GM19324 (cell line): ENCODE data around the gene BAZ1B.
"Not testable (repeated sequence)": the region's sequence is repeated elsewhere in the genome, so short reads cannot be mapped to it uniquely, and the experiment has no call there.

Experiments used
- ATAC-seq: cut with Tn5 transposase; IDR thresholded peaks from one replicate; pipeline ENCODE4 v1.9.1; 2021; ENCODE audit warnings: mild to moderate bottlenecking, moderate library complexity; ENCODE audit not compliant: unreplicated experiment, low FRiP score

Gene BAZ1B

DNA sequence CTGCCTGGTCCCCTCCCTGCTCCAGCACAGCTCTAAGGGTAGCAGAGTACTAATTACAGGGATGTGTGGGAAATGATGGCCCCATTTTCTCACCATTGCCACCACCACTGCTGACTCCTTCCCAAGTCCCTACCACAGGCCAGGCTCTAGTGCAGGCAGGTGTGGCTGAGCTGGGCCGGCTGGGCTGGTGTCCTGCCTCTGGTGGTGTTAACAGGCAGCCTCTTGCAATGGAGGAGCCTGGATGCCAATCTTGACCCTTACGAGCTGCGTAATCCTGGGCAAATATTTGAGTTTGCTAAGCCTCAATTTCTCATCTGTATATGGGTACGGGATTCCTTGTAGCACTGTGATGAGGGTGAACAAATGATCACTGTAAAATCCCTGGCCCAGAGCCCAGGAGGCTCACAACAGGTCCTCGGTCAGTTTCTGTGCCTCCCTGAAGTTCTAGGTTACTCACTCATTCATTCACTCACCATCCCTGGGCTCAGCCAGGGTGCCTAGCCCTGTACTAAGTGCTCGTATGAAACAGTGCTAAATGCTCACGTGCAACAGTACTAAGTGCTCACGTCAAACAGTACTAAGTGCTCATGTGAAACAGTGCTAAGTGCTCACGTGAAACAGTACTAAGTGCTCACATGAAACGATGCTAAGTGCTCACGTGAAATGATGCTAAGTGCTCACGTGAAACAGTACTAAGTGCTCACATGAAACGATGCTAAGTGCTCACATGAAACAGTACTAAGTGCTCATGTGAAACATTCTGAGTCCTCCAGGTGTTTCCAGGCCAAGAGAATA, 90.9 kb downstream of the BAZ1B start:
- ATAC-seq = no peak

DNA sequence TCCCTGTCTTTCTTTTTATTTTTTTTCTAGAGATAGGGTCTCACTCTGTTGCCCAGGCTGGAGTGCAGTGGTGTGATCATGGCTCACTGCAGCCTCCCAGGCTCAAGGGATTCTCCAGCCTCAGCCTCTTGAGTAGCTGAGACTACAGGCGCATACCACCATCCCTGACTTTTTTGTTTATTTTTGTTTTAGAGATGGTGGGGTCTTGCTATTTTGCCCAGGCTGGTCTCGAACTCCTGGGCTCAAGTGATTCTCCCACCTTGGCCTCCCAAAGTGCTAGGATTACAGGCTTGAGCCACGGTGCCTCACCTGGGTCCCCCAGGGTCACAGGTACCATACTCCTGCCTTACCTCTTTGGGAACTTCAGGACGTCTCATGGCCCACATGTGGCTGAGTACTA, 91.6 kb downstream of the BAZ1B start:
- not testable (repeated sequence) for ATAC-seq

DNA sequence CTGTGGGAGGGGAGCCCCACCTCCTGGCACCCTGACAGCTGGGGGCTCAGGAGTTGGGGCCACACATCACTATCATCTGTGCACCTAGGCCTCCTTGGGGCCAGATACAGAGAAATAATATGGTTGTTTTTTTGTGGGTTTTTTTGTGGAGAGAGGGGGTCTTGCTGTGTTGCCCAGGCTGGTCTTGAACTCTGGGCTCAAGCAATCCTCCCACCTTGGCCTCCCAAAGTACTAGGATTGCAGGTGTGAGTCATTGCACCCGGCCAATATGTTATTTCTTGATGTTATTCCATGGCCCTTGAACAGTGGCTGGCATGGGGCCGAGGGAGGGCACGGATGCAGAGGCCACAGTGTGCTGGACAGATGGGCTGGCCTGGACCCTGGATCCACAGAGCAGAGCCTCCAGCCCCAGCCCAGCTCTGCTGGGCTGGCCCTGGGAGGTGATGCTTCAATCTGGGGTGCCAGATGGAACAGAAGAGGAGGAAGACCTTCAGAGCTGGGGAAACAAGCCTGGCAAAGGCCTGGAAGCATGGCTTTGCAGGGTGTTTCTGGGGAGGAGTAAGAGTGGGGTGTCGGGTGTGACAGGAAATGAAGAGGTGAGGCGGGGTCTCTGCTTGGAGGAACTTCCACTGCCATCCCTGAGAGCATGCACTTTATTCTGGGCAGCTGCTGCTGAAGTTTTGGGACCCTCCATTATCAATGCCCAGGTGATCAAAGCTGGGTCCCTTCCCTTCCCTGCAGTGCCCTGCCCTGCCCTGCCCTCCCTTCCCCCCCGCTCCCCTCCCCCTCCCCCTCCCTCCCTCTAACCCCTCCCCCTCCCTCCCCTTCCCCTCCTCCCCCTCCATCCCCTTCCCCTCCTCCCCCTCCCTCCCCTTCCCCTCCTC, 92.2 kb downstream of the BAZ1B start:
- ATAC-seq = no peak

DNA sequence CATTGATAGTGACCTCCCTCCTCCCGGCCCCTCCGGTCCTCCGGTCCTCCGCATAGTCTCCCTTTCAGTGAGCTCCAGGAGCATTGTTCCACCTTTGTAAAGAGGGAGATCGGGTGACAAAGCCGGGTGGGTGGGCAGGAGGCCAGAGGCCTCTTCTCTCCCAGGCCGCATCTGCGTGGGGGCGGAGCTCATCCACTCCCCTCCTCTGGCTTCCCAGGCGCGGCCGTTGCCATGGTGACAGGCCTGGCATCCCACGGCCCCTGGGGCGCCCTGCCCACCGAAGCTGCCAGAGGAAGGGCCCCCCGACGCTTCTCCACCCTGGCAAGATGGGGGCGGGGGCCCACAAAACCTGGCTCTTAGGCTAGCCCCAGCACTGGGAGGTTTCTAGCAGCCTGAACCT, 92.9 kb downstream of the BAZ1B start:
- no peak for ATAC-seq

DNA sequence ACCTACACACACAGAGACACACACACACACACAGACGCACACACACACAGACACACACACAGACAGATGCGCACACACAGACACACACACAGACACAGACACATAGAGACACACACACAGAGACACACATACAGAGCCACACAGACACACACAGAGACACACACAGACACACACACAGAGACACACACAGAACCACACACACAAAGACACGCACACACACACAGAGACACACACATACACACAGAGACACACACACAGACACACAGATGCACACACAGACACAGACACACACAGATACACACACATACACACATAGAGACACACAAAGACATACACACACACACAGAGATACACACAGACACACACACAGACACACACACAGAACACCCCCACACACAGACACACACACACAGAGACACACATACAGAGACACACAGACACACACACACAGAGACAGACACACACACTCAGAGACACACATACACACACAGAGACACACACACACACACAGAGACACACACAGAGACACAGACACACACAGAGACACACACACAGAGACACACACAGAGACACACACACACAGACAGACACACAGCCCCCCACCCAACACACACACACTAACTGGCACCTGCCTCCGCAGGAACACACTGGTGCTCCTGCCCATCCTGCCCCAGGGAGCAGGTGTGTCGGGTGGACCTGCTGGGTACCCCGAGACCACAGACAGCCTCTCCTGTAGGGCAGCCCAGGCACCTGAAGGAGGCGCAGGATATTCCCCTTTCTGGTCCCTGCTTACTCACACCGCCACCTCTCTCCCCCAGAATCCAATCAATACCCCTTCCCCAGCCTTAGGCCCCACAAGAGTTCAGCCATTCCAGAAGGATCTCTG, 93.9 kb downstream of the BAZ1B start:
- ATAC-seq = no peak

DNA sequence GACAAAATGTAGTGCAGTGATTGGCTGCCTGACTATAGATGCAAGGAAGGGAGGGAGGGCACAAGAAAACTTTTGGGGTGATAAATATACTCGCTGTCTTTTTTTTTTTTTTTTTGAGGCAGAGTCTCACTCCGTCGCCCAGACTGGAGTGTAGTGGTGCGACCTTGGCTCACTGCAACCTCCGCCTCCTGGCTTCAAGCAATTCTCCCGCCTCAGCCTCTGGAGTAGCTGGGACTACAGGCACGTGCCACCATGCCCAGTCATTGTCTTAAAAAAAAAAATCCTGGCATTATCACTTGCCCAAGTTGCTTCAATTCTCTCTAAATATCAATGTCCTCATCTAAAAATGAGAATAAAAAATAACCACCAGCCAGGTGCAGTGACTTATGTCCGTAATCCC, 96.1 kb downstream of the BAZ1B start:
- ATAC-seq = no peak

DNA sequence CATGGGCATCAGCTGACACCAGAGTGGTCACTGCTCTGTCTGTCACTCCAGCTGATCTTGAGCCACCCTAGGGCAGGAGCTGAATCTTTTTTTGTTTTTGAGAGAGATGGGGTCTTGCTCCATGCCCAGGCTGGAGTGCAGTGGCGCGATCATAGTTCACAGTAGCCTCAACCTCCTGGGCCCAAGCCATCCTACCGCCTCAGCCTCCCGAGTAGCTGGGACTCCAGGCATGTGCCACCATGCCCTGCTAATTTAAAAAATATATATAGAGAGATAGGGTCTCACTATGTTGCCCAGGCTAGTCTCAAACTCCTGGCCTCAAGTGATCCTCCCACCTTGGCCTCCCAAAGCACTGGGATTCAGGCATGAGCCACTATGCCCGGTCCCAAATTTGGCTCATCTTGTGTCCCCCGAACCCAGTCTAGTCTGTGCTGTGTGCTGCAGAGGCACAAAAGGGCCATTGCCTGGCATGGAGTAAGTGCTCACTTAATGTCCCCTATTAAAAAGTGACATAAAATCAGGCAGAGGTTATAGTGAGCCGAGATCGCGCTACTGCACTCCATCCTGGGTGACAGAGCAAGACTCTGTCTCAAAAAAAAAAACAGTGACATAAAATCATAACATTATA, 96.6 kb downstream of the BAZ1B start:
- no peak for ATAC-seq

DNA sequence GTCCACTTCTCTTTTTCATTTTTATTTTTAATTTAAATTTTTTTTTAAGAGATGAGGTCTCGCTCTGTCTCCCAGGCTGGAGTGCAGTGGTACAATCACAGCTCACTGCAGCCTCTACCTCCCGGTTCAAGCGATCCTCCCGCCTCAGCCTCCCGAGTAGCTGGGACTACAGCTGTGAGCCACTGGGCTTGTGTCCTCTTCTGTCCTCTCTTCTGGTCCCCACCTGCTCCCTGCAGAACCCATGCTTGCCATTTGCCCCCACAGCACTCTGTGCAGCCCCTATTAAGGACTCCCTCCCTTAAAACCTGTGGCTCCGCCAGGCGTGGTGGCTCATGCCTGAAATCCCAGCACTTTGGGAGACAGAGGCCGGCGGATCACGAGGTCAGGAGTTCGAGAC, 97.6 kb downstream of the BAZ1B start:
- ATAC-seq = no peak

DNA sequence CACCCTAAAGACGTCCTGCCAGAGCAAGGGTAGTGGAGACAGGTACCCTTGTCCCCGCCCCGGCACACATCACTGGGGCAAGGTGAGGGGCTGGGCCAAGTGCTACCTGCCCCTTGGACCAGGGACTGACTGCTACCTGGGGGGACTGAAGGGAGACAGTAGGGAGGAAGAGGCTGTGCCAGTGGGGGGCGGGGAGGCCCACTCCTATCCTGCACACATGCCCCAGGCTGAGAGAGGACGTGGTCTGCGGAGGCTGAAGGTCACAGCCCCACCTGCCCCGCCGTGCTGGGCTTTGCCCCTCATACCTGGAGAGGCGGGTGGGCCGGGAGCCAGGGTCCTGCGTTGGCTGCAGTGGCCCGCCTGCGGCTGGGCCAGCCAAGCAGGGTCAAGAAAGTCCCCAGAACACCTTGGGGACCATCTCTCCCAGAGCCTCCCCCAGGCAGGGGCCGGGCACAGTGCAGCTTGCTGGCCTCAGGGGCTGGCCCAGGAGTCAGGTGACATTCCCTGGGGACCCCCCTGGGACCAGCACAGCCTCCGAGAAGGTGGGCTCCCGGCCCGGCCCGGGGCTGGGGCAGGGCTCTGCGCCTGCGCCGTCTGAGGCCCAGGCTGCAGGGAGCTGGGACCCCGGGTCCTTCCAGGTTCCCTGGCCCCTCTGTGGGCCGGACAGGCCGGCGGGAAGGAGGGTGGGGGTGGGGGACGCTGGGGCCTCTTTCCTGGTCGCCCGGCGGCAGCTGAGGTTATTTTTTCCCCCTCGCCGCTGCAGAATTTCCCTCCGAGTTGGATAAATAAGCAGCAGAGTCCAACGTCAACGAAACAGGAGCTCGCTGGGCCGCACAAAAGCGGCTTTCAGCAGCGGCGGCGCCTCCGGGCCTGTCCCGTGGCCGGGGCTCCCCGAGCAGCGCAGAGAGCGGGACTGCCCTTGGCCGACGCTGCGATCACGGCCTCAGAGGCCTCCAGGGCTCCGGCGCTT, 98.3 kb downstream of the BAZ1B start:
- no peak for ATAC-seq

DNA sequence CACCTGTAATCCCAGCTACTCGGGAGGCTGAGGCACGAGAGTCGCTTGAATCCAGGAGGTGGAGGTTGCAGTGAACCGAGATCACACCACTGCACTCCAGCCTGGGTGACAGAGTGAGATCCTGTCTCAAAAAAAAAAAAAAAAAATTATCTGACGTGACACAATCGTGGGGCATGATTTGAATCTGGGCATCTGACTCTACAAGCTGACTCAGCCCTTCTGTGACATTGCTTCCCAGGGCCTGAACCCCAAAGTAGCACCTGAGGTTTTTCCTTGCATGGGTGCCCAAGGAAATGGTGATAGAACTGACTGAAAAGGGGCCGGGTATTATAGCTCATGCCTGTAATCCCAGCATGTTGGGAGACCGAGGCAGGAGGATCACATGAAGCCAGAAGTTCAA, 101.5 kb downstream of the BAZ1B start:
- ATAC-seq = not testable (repeated sequence)

DNA sequence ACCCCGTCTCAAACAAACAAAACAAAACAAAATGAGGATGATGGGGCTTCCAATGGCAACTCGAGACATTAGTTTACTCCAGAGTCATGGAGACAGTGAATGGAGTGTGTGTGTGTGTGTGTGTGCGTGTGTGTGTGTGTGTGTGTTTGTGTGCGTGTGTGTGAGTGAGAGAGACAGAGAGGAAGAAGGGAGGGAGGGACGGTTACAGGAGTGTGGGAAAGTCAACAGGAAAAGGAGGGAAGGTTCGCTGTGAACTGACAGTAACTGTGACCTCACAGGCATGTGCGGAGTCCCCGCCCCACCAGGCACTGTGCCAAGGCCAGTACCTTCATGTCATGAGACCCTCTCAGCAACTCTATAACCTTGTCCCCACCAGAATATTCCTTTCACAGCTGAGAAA, 102.1 kb downstream of the BAZ1B start:
- ATAC-seq = not testable (repeated sequence)

DNA sequence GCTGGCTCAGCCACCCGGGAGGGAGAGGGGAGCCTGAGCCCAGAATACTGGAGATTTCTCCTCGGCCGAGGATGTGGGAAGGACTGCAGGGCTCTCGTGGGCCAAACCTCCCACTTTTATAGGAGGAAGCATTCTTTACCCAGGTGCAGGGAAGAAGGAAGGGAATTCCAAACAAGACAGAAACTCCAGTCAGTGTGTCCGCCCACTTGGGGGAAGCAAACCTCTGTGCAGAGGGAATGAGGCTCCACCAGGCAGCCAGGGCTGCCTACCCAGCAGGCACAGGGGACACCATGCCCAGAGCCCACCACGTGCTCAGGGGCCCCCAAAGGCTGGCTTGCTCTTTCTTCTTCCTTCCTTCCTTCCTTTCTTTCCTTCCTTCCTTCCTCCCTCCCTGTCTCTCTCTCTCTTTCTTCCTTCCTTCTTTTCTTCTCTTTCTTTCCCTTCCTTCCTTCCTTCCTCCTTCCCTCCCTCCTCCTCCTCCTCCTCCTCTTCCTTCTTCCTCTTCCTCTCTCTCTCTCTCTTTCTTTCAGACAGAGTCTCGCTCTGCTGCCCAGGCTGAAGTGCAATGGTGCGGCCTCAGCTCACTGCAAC, 103.9 kb downstream of the BAZ1B start:
- no peak for ATAC-seq

DNA sequence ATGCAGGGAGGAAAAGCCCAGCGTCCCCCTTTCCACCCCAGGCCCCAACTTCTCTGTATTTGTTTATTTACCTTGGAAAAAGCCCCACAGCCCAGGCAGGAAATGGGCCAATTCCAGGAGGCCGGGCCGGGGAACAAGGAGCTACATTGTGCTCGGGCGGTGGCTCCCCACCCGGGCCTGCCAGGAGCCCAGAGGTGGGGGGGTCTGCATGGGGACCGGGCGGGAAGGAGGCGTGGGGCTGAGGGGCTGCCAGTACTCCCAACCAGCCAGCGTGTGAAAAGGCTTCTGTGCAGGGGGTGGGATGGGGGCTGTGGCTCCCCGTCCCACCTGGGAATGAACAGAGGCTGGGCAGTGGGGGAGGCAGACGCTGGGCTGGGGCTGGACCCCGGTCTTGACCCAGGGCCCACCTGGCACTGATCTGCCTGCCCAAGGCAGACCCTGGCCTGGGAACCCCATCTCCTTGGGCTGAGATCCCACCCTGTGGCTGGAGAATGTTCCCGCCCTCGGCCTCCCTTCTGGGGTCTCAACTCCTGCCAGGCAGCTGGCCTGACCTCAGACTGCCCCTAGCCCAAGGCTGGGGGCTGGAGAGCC, 111.5 kb downstream of the BAZ1B start:
- ATAC-seq = not testable (repeated sequence)

DNA sequence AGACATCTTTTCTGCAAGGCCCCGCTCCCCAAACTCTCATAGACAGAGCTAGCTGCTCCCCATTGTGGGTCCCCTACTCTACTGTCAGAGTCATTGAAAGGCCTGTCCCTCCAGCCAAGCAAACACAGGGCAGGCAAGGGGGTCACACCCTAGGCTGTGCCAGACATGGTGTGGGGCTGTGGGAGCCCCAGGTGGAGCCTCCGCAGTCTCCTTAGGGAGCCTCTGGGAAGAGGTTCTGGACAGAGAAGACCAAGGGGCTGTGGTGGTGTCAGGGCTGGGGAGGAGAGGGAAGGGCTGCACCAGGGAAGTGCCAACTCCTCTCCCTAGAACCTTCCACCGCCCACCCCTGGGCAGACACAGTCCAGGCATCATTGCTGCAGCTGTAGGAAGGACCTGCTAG, 117.2 kb downstream of the BAZ1B start:
- not testable (repeated sequence) for ATAC-seq

DNA sequence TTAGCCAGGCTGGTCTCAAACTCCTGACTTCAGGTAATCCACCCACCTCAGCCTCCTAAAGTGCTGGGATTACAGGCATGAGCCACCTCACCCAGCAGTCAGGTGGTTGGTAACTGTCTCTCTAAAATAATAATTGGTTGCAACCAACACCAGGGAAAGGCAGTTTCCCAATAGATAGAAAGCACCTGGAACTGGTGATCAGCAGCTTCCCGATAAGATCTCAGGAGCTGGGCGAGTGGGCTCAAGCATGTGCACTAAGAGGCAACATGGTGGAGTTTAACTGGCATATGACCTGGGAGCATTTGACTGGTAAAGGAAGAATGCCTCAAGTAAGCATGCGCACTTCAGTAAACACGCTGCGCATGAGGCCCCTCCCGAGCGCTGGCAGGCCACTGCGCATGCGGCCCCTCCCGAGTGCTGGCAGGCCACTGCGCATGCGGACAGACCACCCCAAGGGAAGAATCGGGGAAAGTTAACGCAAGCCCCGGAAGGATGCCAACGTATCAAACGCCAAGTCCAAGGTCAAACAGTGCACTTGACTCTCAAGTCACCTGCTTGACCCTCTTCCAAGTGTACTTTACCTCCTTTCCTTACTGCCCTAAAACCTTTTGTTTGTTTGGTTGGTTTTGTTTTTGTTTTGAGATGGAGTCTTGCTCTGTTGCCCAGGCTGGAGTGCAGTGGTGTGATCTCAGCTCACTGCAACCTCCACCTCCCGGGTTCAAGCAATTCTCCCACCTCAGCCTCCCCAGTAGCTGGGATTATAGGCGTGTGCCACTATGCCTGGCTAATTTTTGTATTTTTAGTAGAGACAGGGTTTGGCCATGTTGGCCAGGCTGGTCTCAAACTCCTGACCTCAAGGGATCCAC, 122.7 kb downstream of the BAZ1B start:
- not testable (repeated sequence) for ATAC-seq

DNA sequence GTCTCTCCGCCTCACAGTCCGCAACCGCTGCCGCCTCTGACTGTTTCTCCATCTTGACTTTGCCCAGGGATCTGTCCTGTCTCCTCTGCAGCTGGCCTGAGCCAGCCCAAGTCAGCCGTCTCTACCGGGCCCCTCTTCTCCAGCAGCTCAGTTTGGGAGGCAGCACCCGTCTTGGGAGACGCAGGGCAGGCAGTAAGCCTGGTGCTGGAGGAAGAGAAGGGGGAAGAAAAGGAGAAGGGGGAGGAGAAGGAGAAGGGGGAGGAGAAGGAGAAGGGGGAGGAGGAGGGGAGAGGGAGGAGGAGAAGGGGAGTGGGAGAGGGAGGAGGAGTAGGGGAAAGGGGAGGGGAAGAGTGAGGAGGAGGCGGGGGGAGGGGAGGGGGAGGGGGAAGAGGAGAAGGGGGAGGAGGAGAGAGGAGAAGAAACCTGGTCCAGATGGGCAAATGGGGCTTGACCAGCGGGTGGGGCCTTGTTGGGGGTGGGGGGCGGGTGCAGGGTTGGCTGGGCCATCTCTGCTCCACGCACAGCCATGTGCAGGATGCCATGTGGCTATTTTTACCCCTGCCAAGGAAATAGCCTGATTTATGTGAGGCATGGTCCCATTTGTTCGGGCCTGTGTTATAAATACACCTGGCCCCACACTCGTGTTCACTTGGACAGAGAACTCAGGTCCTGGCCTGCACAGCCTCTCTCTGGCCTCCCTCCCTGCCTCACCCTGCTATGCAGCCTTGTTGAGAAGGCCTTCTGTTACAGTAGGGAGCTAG, 124.4 kb downstream of the BAZ1B start:
- no peak for ATAC-seq
